H1 (cell line): Measurements from ENCODE around the gene CEP41. TPM values are rescaled to one million over a fixed set of nuclear protein-coding genes. Genes with fewer than 3 reads are reported as not detected.

Source experiments
- CTCF ChIA-PET: fragments of 300-600 bp; sonication (Branson Sonifier 250); formaldehyde crosslinking; loops from one replicate; lab custom pipeline; 2021; ENCODE audit not compliant: partially characterized antibody; lab: Charles Lee
- POLR2A ChIA-PET: fragments of 300-600 bp; sonication (Branson Sonifier 250); formaldehyde crosslinking; loops from one replicate; lab custom pipeline; 2021; ENCODE audit warnings: inconsistent platforms; ENCODE audit not compliant: partially characterized antibody; lab: Charles Lee
- DNase-seq, 2 experiments: peaks; one replicate each; pipeline versions ENCODE4 v3.0.0 to v3.0.0-alpha.2; 2010 to 2022; ENCODE audit warnings: low spot score in 2 of 2, low read depth in 1 of 2, mixed read lengths in 1 of 2
- FAIRE-seq: peaks from 2 replicates; lab custom pipeline; 2011; peaks lifted over from hg19 to GRCh38; lab: Jason Lieb, UNC
- H2AFZ ChIP-seq: 2 replicates; pipeline ENCODE4 v1.8.1; 2012; ENCODE audit warnings: low read length, inconsistent platforms
- H2AK5ac ChIP-seq: 2 replicates; pipeline ENCODE4 v1.6.1; 2013; ENCODE audit warnings: low read depth, low read length
- H2BK120ac ChIP-seq: replicated peaks from 2 replicates; pipeline ENCODE3; 2013; ENCODE audit warnings: low read depth, low read length, inconsistent platforms
- H2BK12ac ChIP-seq: 2 replicates; pipeline ENCODE4 v1.6.1; 2013; ENCODE audit warnings: low read depth, low read length
- H2BK15ac ChIP-seq: 2 replicates; pipeline ENCODE4 v1.6.1; 2013; ENCODE audit warnings: low read length
- H2BK20ac ChIP-seq: 2 replicates; pipeline ENCODE4 v1.6.1; 2013; ENCODE audit warnings: low read length
- H2BK5ac ChIP-seq: 2 replicates; pipeline ENCODE4 v1.6.1; 2013; ENCODE audit warnings: low read depth, low read length
- H3K14ac ChIP-seq: 2 replicates; pipeline ENCODE4 v1.6.1; 2013; ENCODE audit warnings: inconsistent platforms; ENCODE audit not compliant: insufficient read length
- H3K18ac ChIP-seq: 2 replicates; pipeline ENCODE4 v1.6.1; 2013; ENCODE audit warnings: low read length; ENCODE audit errors: extremely low read depth
- H3K23ac ChIP-seq: 2 replicates; pipeline ENCODE4 v1.6.1; 2013; ENCODE audit warnings: inconsistent platforms; ENCODE audit not compliant: insufficient read length
- H3K23me2 ChIP-seq: 2 replicates; pipeline ENCODE4 v1.6.1; 2013; ENCODE audit warnings: low read depth, low read length
- H3K27ac ChIP-seq: 2 replicates; pipeline ENCODE4 v1.6.1; 2011; ENCODE audit warnings: low read depth, low read length, inconsistent platforms
- H3K27me3 ChIP-seq, 4 experiments: replicated peaks in 1 of 4; 1 replicate in 1 of 4; 2 replicates in 3 of 4; pipeline versions ENCODE4 v1.6.1 to v1.8.1; 2011 to 2013; ENCODE audit warnings: low read length in 3 of 4, mild to moderate bottlenecking in 3 of 4, inconsistent platforms in 2 of 4, mixed read lengths in 2 of 4, moderate library complexity in 1 of 4; ENCODE audit not compliant: control insufficient read depth in 3 of 4, insufficient read depth in 3 of 4; ENCODE audit errors: extremely low read depth in 1 of 4
- H3K36me3 ChIP-seq, 4 experiments: 2 replicates each; pipeline versions ENCODE4 v1.6.1 to v1.8.1; 2011 to 2013; ENCODE audit warnings: mild to moderate bottlenecking in 4 of 4, low read length in 3 of 4, moderate library complexity in 2 of 4, control low read depth in 1 of 4, inconsistent platforms in 1 of 4; ENCODE audit not compliant: insufficient read depth in 4 of 4, control insufficient read depth in 2 of 4
- H3K4ac ChIP-seq: replicated peaks from 2 replicates; pipeline ENCODE3; 2013; ENCODE audit warnings: low read length, low read depth, mixed read lengths, inconsistent platforms; ENCODE audit not compliant: insufficient read length
- H3K4me1 ChIP-seq, 4 experiments: replicated peaks in 1 of 4; 1 replicate in 1 of 4; 2 replicates in 3 of 4; pipeline versions ENCODE4 v1.6.1 to v1.8.1; 2011 to 2013; ENCODE audit warnings: low read length in 3 of 4, inconsistent platforms in 2 of 4, mixed read lengths in 1 of 4; ENCODE audit not compliant: insufficient read depth in 4 of 4, control insufficient read depth in 3 of 4
- H3K4me2 ChIP-seq, 2 experiments: 2 replicates each; pipeline versions ENCODE4 v1.6.1 to v1.8.1; 2011 to 2013; ENCODE audit warnings: low read depth in 2 of 2, low read length in 2 of 2, control low read depth in 1 of 2, inconsistent platforms in 1 of 2, mild to moderate bottlenecking in 1 of 2; ENCODE audit not compliant: insufficient read depth in 1 of 2
- H3K4me3 ChIP-seq, 4 experiments: fragments of 200-600, 300-600 bp in 1 of 4; sonication (generic), shearing (Covaris generic), sonication (Bioruptor Twin) in 1 of 4; 2 replicates each; pipeline versions ENCODE4 v1.5.1 to v1.8.1; 2011 to 2016; ENCODE audit warnings: low read length in 4 of 4, low read depth in 3 of 4, control low read depth in 2 of 4, inconsistent platforms in 2 of 4, mild to moderate bottlenecking in 2 of 4, mixed read lengths in 1 of 4, moderate library complexity in 1 of 4; ENCODE audit not compliant: insufficient read depth in 2 of 4; ENCODE audit errors: extremely low read depth in 1 of 4
- H3K56ac ChIP-seq: replicated peaks from 2 replicates; pipeline ENCODE3; 2013; ENCODE audit warnings: low read depth, mild to moderate bottlenecking, mixed read lengths, low read length, inconsistent platforms; ENCODE audit not compliant: insufficient read length
- H3K79me1 ChIP-seq: 2 replicates; pipeline ENCODE4 v1.6.1; 2013; ENCODE audit warnings: low read depth, low read length, control low read depth
- H3K79me2 ChIP-seq, 2 experiments: 2 replicates each; pipeline versions ENCODE4 v1.6.1 to v1.8.1; 2012 to 2013; ENCODE audit warnings: low read length in 2 of 2, mild to moderate bottlenecking in 2 of 2, inconsistent platforms in 1 of 2; ENCODE audit not compliant: insufficient read depth in 2 of 2, control insufficient read depth in 1 of 2
- H3K9ac ChIP-seq, 4 experiments: replicated peaks in 1 of 4; 1 replicate in 1 of 4; 2 replicates in 3 of 4; pipeline versions ENCODE4 v1.6.1 to v1.8.1; 2011 to 2013; ENCODE audit warnings: low read depth in 3 of 4, low read length in 3 of 4, control low read depth in 2 of 4, mild to moderate bottlenecking in 2 of 4, moderate library complexity in 2 of 4, inconsistent platforms in 1 of 4; ENCODE audit errors: extremely low read depth in 1 of 4
- H3K9me3 ChIP-seq, 2 experiments: 2 replicates each; pipeline versions ENCODE4 v1.6.1 to v1.8.1; 2012 to 2013; ENCODE audit warnings: mild to moderate bottlenecking in 2 of 2, moderate library complexity in 2 of 2, control low read depth in 1 of 2, inconsistent platforms in 1 of 2, low read depth in 1 of 2, low read length in 1 of 2, mixed read lengths in 1 of 2; ENCODE audit not compliant: insufficient read depth in 2 of 2
- H4K20me1 ChIP-seq, 2 experiments: replicated peaks in 1 of 2; 2 replicates each; pipeline versions ENCODE3 to v1.8.1; 2011 to 2013; ENCODE audit warnings: inconsistent platforms in 2 of 2, low read length in 2 of 2, mild to moderate bottlenecking in 1 of 2; ENCODE audit not compliant: insufficient read depth in 2 of 2, control insufficient read depth in 1 of 2
- H4K5ac ChIP-seq: 2 replicates; pipeline ENCODE4 v1.6.1; 2013; ENCODE audit warnings: low read length, low read depth, mixed read lengths, inconsistent platforms; ENCODE audit not compliant: insufficient read length
- H4K8ac ChIP-seq: 2 replicates; pipeline ENCODE4 v1.8.0; 2013; ENCODE audit warnings: mild to moderate bottlenecking, moderate library complexity, low read length, inconsistent platforms; ENCODE audit not compliant: insufficient read depth; ENCODE audit errors: extremely low read depth
- H4K91ac ChIP-seq: replicated peaks from 2 replicates; pipeline ENCODE3; 2013; ENCODE audit warnings: low read length, mixed read lengths, inconsistent platforms; ENCODE audit not compliant: insufficient read length
- BRCA1 ChIP-seq: IDR thresholded peaks from 2 replicates; pipeline ENCODE4 v1.6.1; 2012; ENCODE audit warnings: low read depth, low read length, improper control_type of control experiment
- WGBS, 2 experiments: shearing (Covaris generic) in 1 of 2; methylation state at CpG; one replicate each; pipeline versions ENCODE4 v1.1.6 to v1.1.7; 2013 to 2015; ENCODE audit warnings: low lambda C conversion rate in 2 of 2, mixed read lengths in 2 of 2, inconsistent platforms in 1 of 2, low coverage in 1 of 2, missing lambda C conversion rate in 1 of 2; ENCODE audit not compliant: insufficient replicate concordance in 2 of 2, insufficient coverage in 1 of 2, insufficient read length in 1 of 2; ENCODE audit errors: extremely low coverage in 1 of 2, missing lambda C conversion rate in 1 of 2; 5-methylcytosine and 5-hydroxymethylcytosine counted together
- polyA plus RNA-seq, 7 experiments: library from polyadenylated mRNA; depleted of rRNA in 3 of 7; stranded (reverse) in 5 of 7; unstranded in 2 of 7; fragments of >200 nt in 5 of 7; fragments of 200-250 nt in 2 of 7; gene quantifications; 1 replicate in 5 of 7; 2 replicates in 1 of 7; 4 replicates in 1 of 7; pipeline versions ENCODE4 v1.2.1 to v1.2.3, GENCODE V29; 2011 to 2013; ENCODE audit warnings: missing spikeins in 2 of 7, mixed read lengths in 2 of 7
- total RNA-seq: library from RNA; stranded (reverse); fragmentation: NEBNext Ultra II Directional; extraction: Animal tissue kit (Norgen Biotek cat#: 25700); gene quantifications from 2 replicates; pipeline ENCODE4 v1.2.1, GENCODE V29; 2021

The CEP41 gene
- total and polyA plus RNA-seq, 2 of the 8 experiments (the other 6 are each of a cell fraction or from before 2014, with no cell fraction given) = 9.3 to 12.8 TPM

- H2BK5ac ChIP-seq = no peak overlapping the region
- H3K27me3 ChIP-seq = no peaks in the 10 kb centered on the region
- H3K56ac ChIP-seq = no peak overlapping the region
- CTCF ChIA-PET = no interaction called here
- no peaks in the 10 kb centered on the region for H4K20me1 ChIP-seq
- H3K14ac ChIP-seq = no peak overlapping the region
- no peak overlapping the region for H2AK5ac ChIP-seq
- H3K23me2 ChIP-seq = no peaks in the 10 kb centered on the region; the same call in 1 of the 2 replicates
- no peak overlapping the region for H2BK20ac ChIP-seq
- H3K79me1 ChIP-seq = no peaks in the 10 kb centered on the region
- FAIRE-seq = no peak
- H3K9ac ChIP-seq = no peak overlapping the region
- no peak overlapping the region for H2BK12ac ChIP-seq
- WGBS, 2 experiments = 95% methylated on average over 2 of the region's 2 CpGs; no CpG with 5 or more reads in 1 of the 2 experiments
- H3K4ac ChIP-seq = no peak overlapping the region
- H2AFZ ChIP-seq = no peak overlapping the region
- H3K23ac ChIP-seq = no peak overlapping the region
- H3K4me2 ChIP-seq = no peak overlapping the region
- H2BK15ac ChIP-seq = no peak overlapping the region
- H4K8ac ChIP-seq = no peak overlapping the region
- no peak for DNase-seq
- POLR2A ChIA-PET = no interaction called here
- H4K5ac ChIP-seq = no peak overlapping the region
- H3K4me3 ChIP-seq = no peak overlapping the region
- peaks cover 6 to 7% of the 10 kb centered on the region in 2 experiments; a peak in 1 of 4 replicates for H3K9me3 ChIP-seq
- H3K27ac ChIP-seq = no peak overlapping the region
- H3K18ac ChIP-seq = no peak overlapping the region
- no peak overlapping the region for H4K91ac ChIP-seq
- H2BK120ac ChIP-seq = no peak overlapping the region
- H3K79me2 ChIP-seq = no peaks in the 10 kb centered on the region
- no peaks in the 10 kb centered on the region for H3K4me1 ChIP-seq
- H3K36me3 ChIP-seq = no peaks in the 10 kb centered on the region
- no peak for TF ChIP-seq BRCA1
These were observed 17.4 kb upstream of the CEP41 start for GRCh38 chr7:130458257-130458656.
